GM12878 (cell line): ENCODE measurements around the gene APC2. TPM values are rescaled to one million over a fixed set of nuclear protein-coding genes. Genes with fewer than 3 reads are reported as not detected.

Experiments
- ATAC-seq: fragments of 200-7000 bp; cut with Tn5 transposase; 3 replicates; pipeline ENCODE4 v1.9.1; 2020; ENCODE audit warnings: mild to moderate bottlenecking, moderate library complexity
- BruUV-seq: library from RNA; stranded (reverse); fragments of 400-500 nt; replicated peaks from 2 replicates; lab custom pipeline; 2021; lab: Mats Ljungman, UMichigan
- CTCF ChIA-PET: fragments of 300-600 bp; sonication (Branson Sonifier 250); formaldehyde crosslinking; extraction: SDS; loops from one replicate; lab custom pipeline; 2021; ENCODE audit warnings: inconsistent platforms; lab: Yijun Ruan, JAX
- POLR2A ChIA-PET: fragments of 350-600 bp; formaldehyde crosslinking; extraction: SDS; loops from one replicate; lab custom pipeline; 2021; ENCODE audit warnings: inconsistent platforms; lab: Charles Lee
- RAD21 ChIA-PET: fragments of 300-600 bp; sonication (Branson Sonifier 250); formaldehyde crosslinking; loops from one replicate; lab custom pipeline; 2023; ENCODE audit warnings: antibody characterized with exemption; ENCODE audit not compliant: unreplicated experiment; lab: Charles Lee
- SMC1A ChIA-PET: fragments of 300-600 bp; sonication (Branson Sonifier 250); formaldehyde crosslinking; loops from one replicate; lab custom pipeline; 2023; ENCODE audit not compliant: unreplicated experiment, uncharacterized antibody; lab: Charles Lee
- DNase-seq: peaks from one replicate; pipeline ENCODE4 v3.0.0-alpha.2; 2011; ENCODE audit warnings: low read depth, low spot score
- FAIRE-seq: peaks from 3 replicates; lab custom pipeline; 2011; peaks lifted over from hg19 to GRCh38; lab: Jason Lieb, UNC
- H2AFZ ChIP-seq: 2 replicates; pipeline ENCODE4 v1.6.0; 2011; ENCODE audit warnings: low read depth, low read length, control low read depth; ENCODE audit not compliant: control insufficient read depth
- H3K27ac ChIP-seq: 2 replicates; pipeline ENCODE4 v1.5.1; 2011; ENCODE audit warnings: control low read depth; ENCODE audit not compliant: control insufficient read depth, insufficient read depth
- H3K27me3 ChIP-seq, 2 experiments: replicated peaks in 1 of 2; 2 replicates each; pipeline versions ENCODE4 v1.6.0 to v1.6.1; 2011; ENCODE audit warnings: low read length in 1 of 2; ENCODE audit not compliant: control insufficient read depth in 2 of 2, insufficient read depth in 2 of 2
- H3K36me3 ChIP-seq, 2 experiments: 2 replicates each; pipeline ENCODE4 v1.5.1; 2011; ENCODE audit warnings: low read length in 1 of 2; ENCODE audit not compliant: control insufficient read depth in 2 of 2, insufficient read depth in 2 of 2
- H3K4me1 ChIP-seq: 2 replicates; pipeline ENCODE4 v1.6.1; 2011; ENCODE audit warnings: mild to moderate bottlenecking, low read length, moderate library complexity, mixed read lengths; ENCODE audit not compliant: control insufficient read depth, insufficient read depth
- H3K4me2 ChIP-seq: 2 replicates; pipeline ENCODE4 v1.6.0; 2011; ENCODE audit warnings: control low read depth; ENCODE audit not compliant: control insufficient read depth, insufficient read depth
- H3K4me3 ChIP-seq: fragments of 200-600 bp; sonication (generic); 2 replicates; pipeline ENCODE4 v1.5.1; 2016
- H3K79me2 ChIP-seq: 2 replicates; pipeline ENCODE4 v1.6.0; 2011; ENCODE audit warnings: low read length; ENCODE audit not compliant: control insufficient read depth, insufficient read depth
- H3K9ac ChIP-seq: 2 replicates; pipeline ENCODE4 v1.8.0; 2011; ENCODE audit warnings: low read length, control low read depth, mixed read lengths; ENCODE audit not compliant: control insufficient read depth, insufficient read depth
- H3K9me3 ChIP-seq: replicated peaks from 3 replicates; pipeline ENCODE4 v1.5.1; 2011; ENCODE audit warnings: mild to moderate bottlenecking, low read length; ENCODE audit not compliant: control insufficient read depth, insufficient read depth
- H4K20me1 ChIP-seq: 2 replicates; pipeline ENCODE4 v1.6.0; 2011; ENCODE audit not compliant: control insufficient read depth, insufficient read depth
- CBX3 ChIP-seq: fragments of 200-600 bp; sonication (generic); IDR thresholded peaks from 2 replicates; pipeline ENCODE4 v1.6.1; 2016; ENCODE audit warnings: low read depth, borderline replicate concordance
- ELK1 ChIP-seq: IDR thresholded peaks from 2 replicates; pipeline ENCODE4 v1.6.1; 2012; ENCODE audit warnings: low read depth, low read length, improper control_type of control experiment
- HSF1 ChIP-seq: fragments of 150-350 bp; IDR thresholded peaks from 2 replicates; pipeline ENCODE4 v1.6.1; 2014; ENCODE audit warnings: mild to moderate bottlenecking, low read depth, low read length
- JUND ChIP-seq: IDR thresholded peaks from 2 replicates; pipeline ENCODE4 v1.6.1; 2012; ENCODE audit warnings: low read depth, mild to moderate bottlenecking, low read length, improper control_type of control experiment, moderate library complexity
- KDM1A ChIP-seq: fragments of 200-600 bp; sonication (generic); IDR thresholded peaks from 2 replicates; pipeline ENCODE4 v1.6.1; 2016; ENCODE audit warnings: borderline replicate concordance
- NFYB ChIP-seq: IDR thresholded peaks from 2 replicates; pipeline ENCODE4 v1.6.1; 2011; ENCODE audit warnings: low read depth, mild to moderate bottlenecking, low read length, improper control_type of control experiment, moderate library complexity; ENCODE audit not compliant: insufficient read depth
- NKRF ChIP-seq: fragments of 450-650 bp; conservative IDR thresholded peaks from 2 replicates; pipeline ENCODE4 v1.6.1; 2017; ENCODE audit warnings: mild to moderate bottlenecking, moderate library complexity
- POLR2A ChIP-seq: IDR thresholded peaks from 2 replicates; pipeline ENCODE4 v1.6.1; 2011; ENCODE audit warnings: low read depth, mild to moderate bottlenecking, low read length
- RB1 ChIP-seq: fragments of 450-650 bp; formaldehyde crosslinking; IDR thresholded peaks from 2 replicates; pipeline ENCODE4 v1.6.1; 2017; ENCODE audit warnings: mild to moderate bottlenecking, borderline replicate concordance
- RUNX3 ChIP-seq: IDR thresholded peaks from 2 replicates; pipeline ENCODE4 v1.6.1; 2012; ENCODE audit warnings: low read length, inconsistent platforms
- ZNF384 ChIP-seq: IDR thresholded peaks from 2 replicates; pipeline ENCODE4 v1.6.1; 2012; ENCODE audit warnings: low read depth, mild to moderate bottlenecking, low read length, improper control_type of control experiment, borderline replicate concordance
- ZZZ3 ChIP-seq: IDR thresholded peaks from 2 replicates; pipeline ENCODE4 v1.6.1; 2011; ENCODE audit warnings: low read depth; ENCODE audit not compliant: control insufficient read depth, insufficient read length
- WGBS: methylation state at CpG from one replicate; pipeline ENCODE4 v1.1.6; 2016; ENCODE audit warnings: low lambda C conversion rate; ENCODE audit not compliant: insufficient replicate concordance, insufficient coverage; ENCODE audit errors: missing lambda C conversion rate; 5-methylcytosine and 5-hydroxymethylcytosine counted together
- in situ Hi-C: fragments of 300-500 bp; cut with MboI; formaldehyde crosslinking; loops from 9 replicates; pipeline ENCODE4 v1.14.3; 2018; ENCODE audit warnings: mixed read lengths
- intact Hi-C: fragments of 100-400 bp; cut with micrococcal nuclease; formaldehyde crosslinking; loops from one replicate; pipeline ENCODE4 v1.14.2; 2022; ENCODE audit not compliant: unreplicated experiment
- polyA plus RNA-seq, 11 experiments: library from polyadenylated mRNA; depleted of rRNA in 4 of 11; unstranded in 6 of 11; stranded (reverse) in 5 of 11; fragments of >200 nt; fragmentation: Nextera tagmentation in 4 of 11; fragmentation: Illumina TruSeq in 1 of 11; extraction: Ambion mirVana in 4 of 11; extraction: Trizol in 1 of 11; gene quantifications; 1 replicate in 1 of 11; 2 replicates in 10 of 11; pipeline versions ENCODE4 v1.2.1 to v1.2.3, GENCODE V29; 2011 to 2016; ENCODE audit warnings: inconsistent platforms in 2 of 11, missing spikeins in 2 of 11, low read depth in 1 of 11
- total RNA-seq, 4 experiments: library from RNA; depleted of rRNA in 3 of 4; stranded (reverse); fragments of >200 nt in 3 of 4; fragmentation: Illumina TruSeq in 1 of 4; extraction: Trizol in 1 of 4; gene quantifications; 2 replicates each; pipeline versions ENCODE4 v1.2.1 to v1.2.3, GENCODE V29; 2013 to 2021

The APC2 gene
- total and polyA plus RNA-seq, 10 of the 15 experiments (the other 5 are each of a cell fraction or from before 2014, with no cell fraction given) = under 0.01 to 0.73 (median 0.04) TPM; not detected in 5

GRCh38 chr19:1416014-1416841, 33.7 kb upstream of the APC2 start:
- ChIA-PET CTCF (no interaction called here), SMC1A (no interaction called here), POLR2A (no interaction called here), RAD21 (no interaction called here)
- TF ChIP-seq POLR2A (peak; percentile 23; the same call in 1 of the 2 replicates), HSF1 (no peak)
- H3K9me3 ChIP-seq = no peaks in the 10 kb centered on the region
- H3K27me3 ChIP-seq = no peaks in the 10 kb centered on the region
- 94% methylated on average over 23 of the region's 28 CpGs for WGBS
- H2AFZ ChIP-seq = no peak overlapping the region
- intact Hi-C loops = no loop called here
- no peak for ATAC-seq
- H3K4me1 ChIP-seq = peaks cover 29% of the 10 kb centered on the region
- BruUV-seq = no TSS peak
- peaks cover 25 to 40% of the 10 kb centered on the region in 2 experiments; a peak in 3 of 4 replicates for H3K36me3 ChIP-seq
- in situ Hi-C loops = no loop called here
- H3K27ac ChIP-seq = no peak overlapping the region
- no peak for FAIRE-seq
- no peak overlapping the region for H3K4me3 ChIP-seq
- no peak overlapping the region for H3K9ac ChIP-seq
- H3K79me2 ChIP-seq = peaks cover 68% of the 10 kb centered on the region
- no peak for DNase-seq
- no peak overlapping the region for H3K4me2 ChIP-seq
- peaks cover 19% of the 10 kb centered on the region for H4K20me1 ChIP-seq

- ChIA-PET SMC1A (no interaction called here), POLR2A (interaction anchor here (0.6 kb wide), 1 partner anchor 8 kb away, joined by 3 read pairs; no protein-coding TSS in a partner anchor), CTCF (no interaction called here), RAD21 (no interaction called here)
- DNase-seq (no peak), FAIRE-seq (no peak), ATAC-seq (no peak)
- Histone ChIP-seq H2AFZ (no peak overlapping the region), H3K9me3 (no peaks in the 10 kb centered on the region), H3K27me3 (no peaks in the 10 kb centered on the region), H3K27ac (no peak overlapping the region), H4K20me1 (peaks cover 15% of the 10 kb centered on the region), H3K9ac (no peak overlapping the region), H3K4me1 (peaks cover 22% of the 10 kb centered on the region), H3K4me3 (no peak overlapping the region), H3K36me3 (peaks cover 25 to 41% of the 10 kb centered on the region in 2 experiments; a peak in 3 of 4 replicates), H3K4me2 (no peak overlapping the region), H3K79me2 (peaks cover 59% of the 10 kb centered on the region)
- no TSS peak for BruUV-seq
- intact Hi-C loops = no loop called here
- 95% methylated on average over 21 of the region's 21 CpGs for WGBS
- in situ Hi-C loops = no loop called here
- TF ChIP-seq ELK1 = no peak
- TF ChIP-seq KDM1A = no peak
- no peak for TF ChIP-seq NKRF
- TF ChIP-seq ZNF384 = no peak
- no peak for TF ChIP-seq RUNX3
- no peak for TF ChIP-seq RB1
- no peak for TF ChIP-seq CBX3
- peak; percentile 55; the same call in 1 of the 2 replicates for TF ChIP-seq POLR2A
- TF ChIP-seq NFYB = no peak
- no peak for TF ChIP-seq ZZZ3
- no peak for TF ChIP-seq JUND
Measured at GRCh38 chr19:1417145-1417544, 32.8 kb upstream of the APC2 start.
